PC-9 (cell line): ENCODE results near the gene GTF2I. TPM values are rescaled to one million over a fixed set of nuclear protein-coding genes. Genes with fewer than 3 reads are reported as not detected.

Experiments used
- BruUV-seq: library from RNA; stranded (reverse); fragments of 400-500 nt; replicated peaks from 2 replicates; lab custom pipeline; 2021; lab: Mats Ljungman, UMichigan
- CTCF ChIA-PET: fragments of 300-600 bp; sonication (Branson Sonifier 250); formaldehyde crosslinking; loops from one replicate; lab custom pipeline; 2022; ENCODE audit warnings: antibody characterized with exemption; lab: Charles Lee
- POLR2A ChIA-PET: fragments of 300-600 bp; sonication (Branson Sonifier 250); formaldehyde crosslinking; loops from one replicate; lab custom pipeline; 2022; ENCODE audit warnings: antibody characterized with exemption; ENCODE audit not compliant: unreplicated experiment; lab: Charles Lee
- DNase-seq, 2 experiments: peaks; one replicate each; pipeline versions ENCODE4 v3.0.0 to v3.0.0-alpha.2; 2015 to 2022; ENCODE audit warnings: mixed read lengths in 1 of 2
- H2AFZ ChIP-seq: fragments of 200-600 bp; sonication (generic); 2 replicates; pipeline ENCODE4 v1.8.1; 2017; ENCODE audit warnings: antibody characterized with exemption
- H3F3A ChIP-seq: fragments of 200-600 bp; sonication (generic); 2 replicates; pipeline ENCODE4 v1.8.1; 2017; ENCODE audit warnings: antibody characterized with exemption, mild to moderate bottlenecking, low read depth; ENCODE audit not compliant: insufficient read depth
- H3K27ac ChIP-seq: fragments of 200-600 bp; sonication (generic); 2 replicates; pipeline ENCODE4 v1.6.1; 2016; ENCODE audit warnings: mixed run types
- H3K27me3 ChIP-seq: fragments of 200-600 bp; sonication (generic); 2 replicates; pipeline ENCODE4 v1.6.1; 2016; ENCODE audit warnings: low read depth, mixed run types; ENCODE audit not compliant: insufficient read depth
- H3K36me3 ChIP-seq: fragments of 200-600 bp; sonication (generic); 2 replicates; pipeline ENCODE4 v1.6.1; 2016; ENCODE audit warnings: low read depth, mixed run types
- H3K4me1 ChIP-seq: fragments of 200-600 bp; sonication (generic); replicated peaks from 2 replicates; pipeline ENCODE4 v1.6.1; 2016; ENCODE audit warnings: mixed run types; ENCODE audit not compliant: insufficient read depth
- H3K4me2 ChIP-seq: fragments of 200-600 bp; sonication (generic); 2 replicates; pipeline ENCODE4 v1.6.1; 2017; ENCODE audit warnings: mixed run types
- H3K4me3 ChIP-seq: fragments of 200-600 bp; sonication (generic); 2 replicates; pipeline ENCODE4 v1.6.1; 2016; ENCODE audit warnings: mixed run types
- H3K79me2 ChIP-seq: fragments of 200-600 bp; sonication (generic); 2 replicates; pipeline ENCODE4 v1.6.1; 2017; ENCODE audit warnings: low read depth, mixed run types
- H3K9me2 ChIP-seq: fragments of 200-600 bp; sonication (generic); 2 replicates; pipeline ENCODE4 v1.8.1; 2017; ENCODE audit warnings: mild to moderate bottlenecking; ENCODE audit not compliant: insufficient read depth
- H3K9me3 ChIP-seq: fragments of 200-600 bp; sonication (generic); 2 replicates; pipeline ENCODE4 v1.8.1; 2016; ENCODE audit warnings: low read depth; ENCODE audit not compliant: insufficient read depth
- H4K20me1 ChIP-seq: fragments of 200-600 bp; sonication (generic); 2 replicates; pipeline ENCODE4 v1.8.1; 2017; ENCODE audit not compliant: insufficient read depth
- EZH2 ChIP-seq: fragments of 200-600 bp; sonication (generic); IDR thresholded peaks from 2 replicates; pipeline ENCODE4 v1.8.0; 2017; ENCODE audit warnings: antibody characterized with exemption, low read depth
- intact Hi-C: fragments of 100-400 bp; cut with micrococcal nuclease; formaldehyde crosslinking; loops from one replicate; pipeline ENCODE4 v1.10.0; 2022; ENCODE audit not compliant: unreplicated experiment
- total RNA-seq: library from RNA; stranded (reverse); gene quantifications from 2 replicates; pipeline ENCODE4 v1.2.3, GENCODE V29; 2021
- TF ChIP-seq, protein P1 (sequence below): fragments of 200-600 bp; sonication (generic); conservative IDR thresholded peaks from 2 replicates; pipeline ENCODE4 v1.6.1; 2017; ENCODE audit warnings: mixed run types, antibody characterized with exemption, mild to moderate bottlenecking, moderate library complexity

The GTF2I gene
- total RNA-seq, 1 experiment from 2014 or later: 364 TPM

DNA sequence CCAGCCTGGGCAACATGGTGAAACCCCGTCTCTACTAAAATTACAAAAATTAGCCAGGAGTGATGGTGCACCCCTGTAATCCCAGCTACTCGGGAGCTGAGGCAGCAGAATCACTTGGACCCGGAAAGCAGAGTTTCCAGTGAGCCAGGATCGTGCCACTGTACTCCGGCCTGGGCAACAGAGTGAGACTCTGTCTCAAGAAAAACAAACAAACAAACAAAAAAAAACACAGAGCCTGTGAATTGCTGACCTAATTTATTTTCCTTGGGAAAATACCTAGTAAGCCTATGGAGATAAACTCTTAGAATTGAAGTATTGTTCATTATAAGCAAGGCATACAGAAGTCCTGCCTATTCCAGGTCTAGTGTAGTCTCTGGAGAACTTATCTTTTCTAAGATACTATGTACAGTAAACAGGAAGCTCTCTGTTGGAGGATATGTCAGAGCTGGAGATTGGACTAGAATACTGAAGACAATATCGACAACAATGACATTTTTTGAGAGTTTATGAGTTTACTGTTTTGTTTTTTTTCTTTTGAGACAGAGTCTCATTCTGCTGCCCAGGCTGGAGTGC is 14.9 kb downstream of the GTF2I start:
- Histone ChIP-seq H3K27ac (no peak overlapping the region), H3F3A (peaks cover 22% of the 10 kb centered on the region; the same call in 1 of the 2 replicates), H3K9me3 (no peaks in the 10 kb centered on the region), H3K9me2 (no peaks in the 10 kb centered on the region), H4K20me1 (peaks cover 94% of the 10 kb centered on the region), H3K4me2 (no peak overlapping the region), H3K27me3 (no peaks in the 10 kb centered on the region), H3K4me3 (no peak overlapping the region), H3K36me3 (peaks cover 6% of the 10 kb centered on the region), H3K4me1 (no peaks in the 10 kb centered on the region), H3K79me2 (peaks cover 100% of the 10 kb centered on the region), H2AFZ (no peak overlapping the region)
- no TSS peak for BruUV-seq
- CTCF ChIA-PET: no interaction called here
- POLR2A ChIA-PET: no interaction called here
- no peak for DNase-seq
- intact Hi-C loops: no loop called here
- TF ChIP-seq, protein P1, sequence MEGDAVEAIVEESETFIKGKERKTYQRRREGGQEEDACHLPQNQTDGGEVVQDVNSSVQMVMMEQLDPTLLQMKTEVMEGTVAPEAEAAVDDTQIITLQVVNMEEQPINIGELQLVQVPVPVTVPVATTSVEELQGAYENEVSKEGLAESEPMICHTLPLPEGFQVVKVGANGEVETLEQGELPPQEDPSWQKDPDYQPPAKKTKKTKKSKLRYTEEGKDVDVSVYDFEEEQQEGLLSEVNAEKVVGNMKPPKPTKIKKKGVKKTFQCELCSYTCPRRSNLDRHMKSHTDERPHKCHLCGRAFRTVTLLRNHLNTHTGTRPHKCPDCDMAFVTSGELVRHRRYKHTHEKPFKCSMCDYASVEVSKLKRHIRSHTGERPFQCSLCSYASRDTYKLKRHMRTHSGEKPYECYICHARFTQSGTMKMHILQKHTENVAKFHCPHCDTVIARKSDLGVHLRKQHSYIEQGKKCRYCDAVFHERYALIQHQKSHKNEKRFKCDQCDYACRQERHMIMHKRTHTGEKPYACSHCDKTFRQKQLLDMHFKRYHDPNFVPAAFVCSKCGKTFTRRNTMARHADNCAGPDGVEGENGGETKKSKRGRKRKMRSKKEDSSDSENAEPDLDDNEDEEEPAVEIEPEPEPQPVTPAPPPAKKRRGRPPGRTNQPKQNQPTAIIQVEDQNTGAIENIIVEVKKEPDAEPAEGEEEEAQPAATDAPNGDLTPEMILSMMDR: no peak
- no peak for TF ChIP-seq EZH2

DNA sequence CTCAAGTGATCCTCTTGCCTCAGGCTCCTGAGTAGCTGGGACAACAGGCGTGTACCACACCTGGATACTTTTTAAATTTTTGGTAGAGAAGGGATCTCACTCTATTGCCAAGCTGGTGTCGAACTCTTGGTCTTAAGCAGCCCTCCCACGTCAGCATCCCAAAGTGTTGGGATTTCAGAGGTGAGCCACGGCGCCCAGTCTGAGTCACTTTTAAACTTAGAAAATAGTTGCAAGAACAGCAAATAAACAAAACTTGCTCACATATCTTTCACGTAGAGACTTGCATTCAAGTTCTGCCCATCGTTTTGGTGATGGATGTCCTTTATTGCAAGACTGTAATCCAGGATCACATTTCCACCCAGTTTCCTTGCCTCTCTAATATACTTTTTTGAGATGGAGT is 16.6 kb downstream of the GTF2I start:
- no TSS peak for BruUV-seq
- no peaks in the 10 kb centered on the region for H3K9me2 ChIP-seq
- H3K36me3 ChIP-seq: peaks cover 12% of the 10 kb centered on the region
- H4K20me1 ChIP-seq: peaks cover 95% of the 10 kb centered on the region
- CTCF ChIA-PET: interaction anchor here (0.7 kb wide), 1 partner anchor 19 kb away, joined by 4 read pairs; no protein-coding TSS in a partner anchor
- H3K27me3 ChIP-seq: no peaks in the 10 kb centered on the region
- H3K79me2 ChIP-seq: peaks cover 100% of the 10 kb centered on the region
- H3K4me2 ChIP-seq: no peak overlapping the region
- H3F3A ChIP-seq: peaks cover 25% of the 10 kb centered on the region; the same call in 1 of the 2 replicates
- POLR2A ChIA-PET: no interaction called here
- no peak overlapping the region for H2AFZ ChIP-seq
- H3K4me3 ChIP-seq: no peak overlapping the region
- H3K4me1 ChIP-seq: no peaks in the 10 kb centered on the region
- DNase-seq: peak in 1 of 2 experiments; percentile 10
- intact Hi-C loops: no loop called here
- H3K9me3 ChIP-seq: no peaks in the 10 kb centered on the region
- no peak overlapping the region for H3K27ac ChIP-seq
- TF ChIP-seq, protein P1: no peak
- no peak for TF ChIP-seq EZH2

DNA sequence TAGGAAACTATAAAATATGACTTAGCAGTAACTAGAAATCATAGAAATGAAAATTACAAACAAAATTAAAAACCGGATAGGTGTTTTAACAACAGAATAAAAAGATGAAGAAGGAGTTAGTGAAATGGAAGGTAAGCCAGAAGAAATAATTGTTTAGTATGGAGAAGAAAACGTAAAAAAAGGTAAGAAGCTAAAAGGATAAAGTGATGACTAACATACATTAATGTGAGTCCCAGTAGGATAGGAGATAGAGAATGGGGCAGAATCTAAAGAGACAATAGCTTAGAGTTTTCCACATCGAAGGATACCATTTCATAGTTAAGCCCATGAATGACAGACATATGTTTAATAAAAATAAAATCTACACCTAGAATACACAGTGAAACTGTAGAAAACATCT is 25.3 kb downstream of the GTF2I start:
- H4K20me1 ChIP-seq: peaks cover 80% of the 10 kb centered on the region
- TF ChIP-seq, protein P1: no peak
- no peak for TF ChIP-seq EZH2

More for the DNA sequence above, 25.3 kb downstream of the GTF2I start:
- H3K27ac ChIP-seq: 0 out of 2 replicates have a peak overlapping the region, but pooled peaks have one; percentile 6
- no TSS peak for BruUV-seq
- no peaks in the 10 kb centered on the region for H3K9me3 ChIP-seq
- intact Hi-C loops: loop anchor here (10.0 kb wide), 1 partner anchor 258 kb away; no protein-coding TSS in a partner anchor
- POLR2A ChIA-PET: no interaction called here
- H3F3A ChIP-seq: peaks cover 18% of the 10 kb centered on the region; the same call in 1 of the 2 replicates
- no peaks in the 10 kb centered on the region for H3K4me1 ChIP-seq
- peaks cover 97% of the 10 kb centered on the region for H3K79me2 ChIP-seq
- no peak overlapping the region for H2AFZ ChIP-seq
- no peaks in the 10 kb centered on the region for H3K27me3 ChIP-seq
- no peak for DNase-seq
- CTCF ChIA-PET: no interaction called here
- H3K9me2 ChIP-seq: no peaks in the 10 kb centered on the region
- H3K4me3 ChIP-seq: no peak overlapping the region
- 0 out of 2 replicates have a peak, but pooled peaks cover 9% of the 10 kb centered on the region for H3K36me3 ChIP-seq
- H3K4me2 ChIP-seq: no peak overlapping the region
